ENCODE measurements around the gene RIN2. TPM values are rescaled to one million over a fixed set of nuclear protein-coding genes. Genes with fewer than 3 reads are reported as not detected.

Gene RIN2
- total and polyA plus RNA-seq, 4 donors: 3.4 to 16.6 (median 6.3) TPM

DNA sequence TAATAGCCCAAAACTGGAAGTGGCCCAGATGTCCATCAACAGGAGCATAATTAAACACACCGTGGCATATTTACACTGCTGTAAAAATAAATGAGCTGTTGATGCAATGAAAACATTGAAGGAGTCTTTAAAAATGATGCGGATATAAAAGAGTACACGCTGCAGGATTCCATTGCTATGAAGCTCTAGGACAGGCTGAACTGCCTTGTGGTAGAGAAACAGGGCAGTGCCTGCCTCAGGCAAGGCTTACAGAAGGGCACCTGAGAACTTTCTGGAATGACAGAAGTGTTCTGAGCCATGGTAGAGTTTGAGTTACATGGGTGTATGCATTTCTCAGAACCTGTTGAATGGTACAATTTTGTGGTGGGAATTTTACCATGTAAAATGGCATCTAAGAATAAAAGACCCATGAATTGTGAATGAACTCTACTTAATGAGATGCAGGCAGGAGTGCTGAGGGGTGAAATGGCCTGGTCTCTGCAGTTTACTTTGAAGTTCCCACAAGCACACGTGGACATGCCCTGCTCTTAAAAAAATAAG, 45.3 kb upstream of the RIN2 start:
- Histone ChIP-seq H3K36me3 (ENCODE audit: control insufficient read depth in 4 of 4, insufficient read depth in 3 of 4, low read depth in 1 of 4, low read length in 3 of 4) (no peaks in the 10 kb centered on the region), H3K9ac (ENCODE audit: low read depth in 1 of 2, low read length in 2 of 2) (no peak overlapping the region), H3K4me3 (ENCODE audit: low read depth in 1 of 3, low read length in 3 of 3) (no peak overlapping the region), H3K9me3 (ENCODE audit: control insufficient read depth in 4 of 4, low read length in 3 of 4) (no peaks in the 10 kb centered on the region), H3K27me3 (ENCODE audit: control insufficient read depth in 4 of 4, insufficient read depth in 4 of 4, low read length in 3 of 4) (no peaks in the 10 kb centered on the region), H3K27ac (ENCODE audit: low read depth in 1 of 2, low read length in 2 of 2) (no peak overlapping the region), H3K4me1 (ENCODE audit: control insufficient read depth in 4 of 4, insufficient read depth in 4 of 4, low read length in 3 of 4) (no peaks in the 10 kb centered on the region)
- TF ChIP-seq, protein P1, sequence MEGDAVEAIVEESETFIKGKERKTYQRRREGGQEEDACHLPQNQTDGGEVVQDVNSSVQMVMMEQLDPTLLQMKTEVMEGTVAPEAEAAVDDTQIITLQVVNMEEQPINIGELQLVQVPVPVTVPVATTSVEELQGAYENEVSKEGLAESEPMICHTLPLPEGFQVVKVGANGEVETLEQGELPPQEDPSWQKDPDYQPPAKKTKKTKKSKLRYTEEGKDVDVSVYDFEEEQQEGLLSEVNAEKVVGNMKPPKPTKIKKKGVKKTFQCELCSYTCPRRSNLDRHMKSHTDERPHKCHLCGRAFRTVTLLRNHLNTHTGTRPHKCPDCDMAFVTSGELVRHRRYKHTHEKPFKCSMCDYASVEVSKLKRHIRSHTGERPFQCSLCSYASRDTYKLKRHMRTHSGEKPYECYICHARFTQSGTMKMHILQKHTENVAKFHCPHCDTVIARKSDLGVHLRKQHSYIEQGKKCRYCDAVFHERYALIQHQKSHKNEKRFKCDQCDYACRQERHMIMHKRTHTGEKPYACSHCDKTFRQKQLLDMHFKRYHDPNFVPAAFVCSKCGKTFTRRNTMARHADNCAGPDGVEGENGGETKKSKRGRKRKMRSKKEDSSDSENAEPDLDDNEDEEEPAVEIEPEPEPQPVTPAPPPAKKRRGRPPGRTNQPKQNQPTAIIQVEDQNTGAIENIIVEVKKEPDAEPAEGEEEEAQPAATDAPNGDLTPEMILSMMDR (IDR thresholded peaks at IDR 0.05; ENCODE audit: low read depth, low read length, missing input control): no peak
- TF ChIP-seq, protein P2, sequence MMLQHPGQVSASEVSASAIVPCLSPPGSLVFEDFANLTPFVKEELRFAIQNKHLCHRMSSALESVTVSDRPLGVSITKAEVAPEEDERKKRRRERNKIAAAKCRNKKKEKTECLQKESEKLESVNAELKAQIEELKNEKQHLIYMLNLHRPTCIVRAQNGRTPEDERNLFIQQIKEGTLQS (IDR thresholded peaks at IDR 0.05): no peak
- TF ChIP-seq NR2F2 (IDR thresholded peaks at IDR 0.05): no peak
- DNase-seq (ENCODE audit: low spot score): no peak
- WGBS: 75% methylated on average over 4 of the region's 4 CpGs

DNA sequence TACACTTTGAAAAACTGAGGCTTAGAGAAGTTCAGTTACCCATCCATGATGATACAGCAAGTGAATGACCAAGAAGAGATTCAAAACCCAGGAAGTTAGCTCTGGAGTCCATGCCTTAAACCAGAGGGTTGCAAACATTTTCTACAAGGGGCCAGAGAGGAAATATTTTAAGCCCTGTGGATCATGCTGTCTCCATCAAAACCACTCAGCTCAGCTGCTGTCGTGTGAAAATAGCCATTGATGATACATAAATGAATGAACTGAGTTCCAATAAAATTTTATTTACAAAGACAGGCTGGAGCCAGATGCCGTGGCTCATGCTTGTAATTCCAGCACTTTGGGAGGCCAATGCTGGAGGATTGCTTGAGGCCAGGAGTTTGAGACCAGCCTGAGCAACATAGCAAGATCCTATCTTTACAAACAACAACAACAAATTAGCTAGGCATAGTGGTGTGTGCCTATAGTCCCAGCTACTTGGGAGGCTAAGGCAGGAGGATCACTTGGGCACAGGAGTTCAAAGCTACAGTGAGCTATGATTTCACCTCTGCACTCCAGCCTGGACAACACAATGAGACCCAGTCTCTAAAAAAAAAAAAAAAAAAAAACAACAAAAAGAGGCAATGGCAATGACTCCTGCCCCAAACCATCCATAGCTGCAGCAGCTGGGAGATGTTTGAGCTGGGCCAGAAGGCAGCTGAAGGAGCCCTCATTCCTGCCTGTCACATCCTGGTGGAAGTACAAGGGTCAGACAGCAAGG, 44.1 kb upstream of the RIN2 start:
- Histone ChIP-seq H3K9ac (ENCODE audit: low read depth in 1 of 2, low read length in 2 of 2) (no peak overlapping the region), H3K27ac (ENCODE audit: low read depth in 1 of 2, low read length in 2 of 2) (no peak overlapping the region)
- WGBS: 79% methylated on average over 2 of the region's 2 CpGs

More for the DNA sequence above, 44.1 kb upstream of the RIN2 start:
- no peaks in the 10 kb centered on the region for H3K27me3 ChIP-seq (ENCODE audit: control insufficient read depth in 4 of 4, insufficient read depth in 4 of 4, low read length in 3 of 4)
- H3K4me3 ChIP-seq (ENCODE audit: low read depth in 1 of 3, low read length in 3 of 3): no peak overlapping the region
- H3K9me3 ChIP-seq (ENCODE audit: control insufficient read depth in 4 of 4, low read length in 3 of 4): no peaks in the 10 kb centered on the region
- no peaks in the 10 kb centered on the region for H3K4me1 ChIP-seq (ENCODE audit: control insufficient read depth in 4 of 4, insufficient read depth in 4 of 4, low read length in 3 of 4)
- TF ChIP-seq SP1 (IDR thresholded peaks at IDR 0.05) (no peak), YY1 (IDR thresholded peaks at IDR 0.05) (no peak), FOXA2 (IDR thresholded peaks at IDR 0.05) (no peak), EGR1 (IDR thresholded peaks at IDR 0.05; ENCODE audit: low read depth in 2 of 2) (no peak), TAF1 (conservative IDR thresholded peaks at IDR 0.05) (no peak), NR2F2 (IDR thresholded peaks at IDR 0.05) (no peak), RXRA (IDR thresholded peaks at IDR 0.05) (no peak), FOXA1 (IDR thresholded peaks at IDR 0.05) (no peak), JUND (IDR thresholded peaks at IDR 0.05) (no peak), RAD21 (IDR thresholded peaks at IDR 0.05) (no peak), GABPA (IDR thresholded peaks at IDR 0.05 in 1 of 2, conservative IDR thresholded peaks at IDR 0.05 in 1 of 2) (no peak)
- TF ChIP-seq, protein P3, sequence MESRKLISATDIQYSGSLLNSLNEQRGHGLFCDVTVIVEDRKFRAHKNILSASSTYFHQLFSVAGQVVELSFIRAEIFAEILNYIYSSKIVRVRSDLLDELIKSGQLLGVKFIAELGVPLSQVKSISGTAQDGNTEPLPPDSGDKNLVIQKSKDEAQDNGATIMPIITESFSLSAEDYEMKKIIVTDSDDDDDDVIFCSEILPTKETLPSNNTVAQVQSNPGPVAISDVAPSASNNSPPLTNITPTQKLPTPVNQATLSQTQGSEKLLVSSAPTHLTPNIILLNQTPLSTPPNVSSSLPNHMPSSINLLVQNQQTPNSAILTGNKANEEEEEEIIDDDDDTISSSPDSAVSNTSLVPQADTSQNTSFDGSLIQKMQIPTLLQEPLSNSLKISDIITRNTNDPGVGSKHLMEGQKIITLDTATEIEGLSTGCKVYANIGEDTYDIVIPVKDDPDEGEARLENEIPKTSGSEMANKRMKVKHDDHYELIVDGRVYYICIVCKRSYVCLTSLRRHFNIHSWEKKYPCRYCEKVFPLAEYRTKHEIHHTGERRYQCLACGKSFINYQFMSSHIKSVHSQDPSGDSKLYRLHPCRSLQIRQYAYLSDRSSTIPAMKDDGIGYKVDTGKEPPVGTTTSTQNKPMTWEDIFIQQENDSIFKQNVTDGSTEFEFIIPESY (IDR thresholded peaks at IDR 0.05): no peak
- TF ChIP-seq, protein P4, sequence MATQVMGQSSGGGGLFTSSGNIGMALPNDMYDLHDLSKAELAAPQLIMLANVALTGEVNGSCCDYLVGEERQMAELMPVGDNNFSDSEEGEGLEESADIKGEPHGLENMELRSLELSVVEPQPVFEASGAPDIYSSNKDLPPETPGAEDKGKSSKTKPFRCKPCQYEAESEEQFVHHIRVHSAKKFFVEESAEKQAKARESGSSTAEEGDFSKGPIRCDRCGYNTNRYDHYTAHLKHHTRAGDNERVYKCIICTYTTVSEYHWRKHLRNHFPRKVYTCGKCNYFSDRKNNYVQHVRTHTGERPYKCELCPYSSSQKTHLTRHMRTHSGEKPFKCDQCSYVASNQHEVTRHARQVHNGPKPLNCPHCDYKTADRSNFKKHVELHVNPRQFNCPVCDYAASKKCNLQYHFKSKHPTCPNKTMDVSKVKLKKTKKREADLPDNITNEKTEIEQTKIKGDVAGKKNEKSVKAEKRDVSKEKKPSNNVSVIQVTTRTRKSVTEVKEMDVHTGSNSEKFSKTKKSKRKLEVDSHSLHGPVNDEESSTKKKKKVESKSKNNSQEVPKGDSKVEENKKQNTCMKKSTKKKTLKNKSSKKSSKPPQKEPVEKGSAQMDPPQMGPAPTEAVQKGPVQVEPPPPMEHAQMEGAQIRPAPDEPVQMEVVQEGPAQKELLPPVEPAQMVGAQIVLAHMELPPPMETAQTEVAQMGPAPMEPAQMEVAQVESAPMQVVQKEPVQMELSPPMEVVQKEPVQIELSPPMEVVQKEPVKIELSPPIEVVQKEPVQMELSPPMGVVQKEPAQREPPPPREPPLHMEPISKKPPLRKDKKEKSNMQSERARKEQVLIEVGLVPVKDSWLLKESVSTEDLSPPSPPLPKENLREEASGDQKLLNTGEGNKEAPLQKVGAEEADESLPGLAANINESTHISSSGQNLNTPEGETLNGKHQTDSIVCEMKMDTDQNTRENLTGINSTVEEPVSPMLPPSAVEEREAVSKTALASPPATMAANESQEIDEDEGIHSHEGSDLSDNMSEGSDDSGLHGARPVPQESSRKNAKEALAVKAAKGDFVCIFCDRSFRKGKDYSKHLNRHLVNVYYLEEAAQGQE (IDR thresholded peaks at IDR 0.05): no peak
- H3K36me3 ChIP-seq (ENCODE audit: control insufficient read depth in 4 of 4, insufficient read depth in 3 of 4, low read depth in 1 of 4, low read length in 3 of 4): no peaks in the 10 kb centered on the region
- DNase-seq (ENCODE audit: low spot score): no peak

All from liver (tissue), 9 donors.